ENCODE data around the gene NAA20.
"Not testable (repeated sequence)": the region's sequence is repeated elsewhere in the genome, so short reads cannot be mapped to it uniquely, and the experiment has no call there.

The NAA20 gene

DNA sequence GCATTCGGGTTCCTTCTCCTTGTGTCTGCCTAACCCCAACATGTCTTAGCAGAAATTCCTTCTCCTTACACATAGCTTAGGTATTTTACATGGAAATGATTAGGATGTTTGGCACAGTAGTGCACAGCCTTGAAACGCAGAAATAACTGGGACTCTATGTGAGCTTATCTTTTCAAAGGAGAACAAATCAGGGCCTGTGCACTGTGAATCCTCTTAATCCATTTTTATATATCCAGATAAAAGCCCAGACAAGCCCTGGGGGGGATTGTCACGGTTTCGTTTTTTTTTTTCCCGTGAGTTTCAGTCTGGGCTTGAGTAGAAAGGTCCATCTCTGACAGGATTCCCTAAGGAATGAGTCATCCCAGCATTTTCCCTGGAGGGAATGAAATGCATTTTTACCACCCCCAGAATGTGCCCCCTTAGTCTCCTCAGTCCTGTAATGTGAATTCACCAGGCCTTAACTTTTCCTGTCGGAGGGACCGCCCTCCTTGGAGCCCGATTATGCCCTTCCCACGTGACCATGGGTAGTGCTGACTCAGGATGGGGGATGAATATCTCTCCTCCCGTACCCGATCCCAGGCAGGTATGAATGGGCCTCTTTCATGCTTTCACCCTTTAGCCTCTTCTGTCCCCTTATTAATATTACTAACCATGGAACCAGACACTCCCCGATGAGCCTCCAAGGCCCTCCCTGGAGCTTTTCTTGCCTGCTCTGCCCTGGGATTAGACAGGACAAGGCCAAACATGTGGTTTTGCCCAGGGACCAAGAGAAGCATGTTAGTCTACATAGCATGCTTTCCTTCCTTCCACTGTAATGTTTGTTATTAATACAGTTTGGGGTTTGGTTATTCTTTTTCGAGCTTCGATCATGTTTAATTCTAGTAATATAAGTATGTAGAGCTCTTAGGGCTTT lies 23.9 kb upstream of the NAA20 start:
- no peak for DNase-seq

DNA sequence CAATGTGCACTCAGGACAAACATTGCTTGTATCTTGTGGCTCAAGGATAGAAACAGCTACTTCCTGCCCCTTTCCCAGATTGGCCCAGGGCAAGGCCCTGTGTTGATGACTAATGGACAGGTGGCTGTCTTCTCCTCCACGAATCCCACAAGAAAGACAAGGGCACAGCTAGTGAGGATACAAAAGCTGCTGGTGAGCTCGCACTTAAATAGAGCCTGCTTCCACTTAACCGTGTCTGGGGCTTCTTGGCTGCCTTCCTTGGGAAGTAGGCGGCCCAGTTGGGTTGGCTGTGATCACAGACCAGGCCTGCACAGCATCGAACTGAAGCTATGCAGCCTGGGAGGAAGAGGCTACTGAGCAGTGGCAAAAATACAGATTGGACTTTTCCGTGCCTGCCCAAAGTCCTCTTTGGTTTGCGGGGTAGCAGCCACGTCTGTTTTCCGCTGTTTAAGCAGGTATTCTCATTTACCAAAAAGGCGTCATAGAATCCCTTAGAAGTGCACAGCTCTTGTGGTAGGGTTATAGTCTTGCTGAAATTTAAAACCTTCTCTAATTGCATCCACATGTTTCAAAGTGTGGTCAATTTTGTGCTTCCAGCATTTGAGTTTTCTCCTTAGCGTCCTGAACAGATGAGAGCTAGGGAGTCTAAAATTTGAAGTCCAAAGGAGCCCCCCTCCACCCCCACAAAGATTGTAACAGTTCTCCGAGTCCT lies 23.0 kb upstream of the NAA20 start:
- DNase-seq = no peak

DNA sequence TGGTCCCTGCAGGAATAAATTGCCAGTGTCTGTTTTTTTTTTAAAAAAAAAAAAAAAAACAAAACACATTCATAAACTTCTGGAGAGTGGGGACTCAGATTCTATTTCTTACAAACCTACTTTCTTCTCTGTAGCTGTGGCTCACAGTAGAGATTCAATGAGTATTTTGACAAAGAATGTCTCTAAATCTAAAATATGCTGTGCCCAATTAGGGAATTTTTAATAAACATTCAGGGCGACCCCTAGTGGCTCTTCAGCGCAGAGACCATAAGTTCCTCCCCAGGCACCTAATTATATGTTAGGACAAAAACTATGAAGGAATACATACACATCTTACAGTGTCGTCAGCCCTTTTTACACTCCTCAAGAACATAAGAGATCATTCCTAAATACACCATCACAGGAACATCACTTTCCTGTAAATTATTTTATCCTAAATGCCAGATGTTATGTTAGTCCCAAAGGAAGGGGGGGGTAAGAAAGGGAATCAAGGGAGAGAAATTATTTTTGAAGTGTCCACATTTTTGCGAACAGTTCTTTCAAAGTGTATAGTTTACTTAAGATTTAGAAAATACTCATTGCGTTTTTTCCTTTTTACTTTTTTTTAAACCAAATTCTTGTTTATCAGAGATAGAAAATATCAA lies 21.8 kb upstream of the NAA20 start:
- no peak for DNase-seq

DNA sequence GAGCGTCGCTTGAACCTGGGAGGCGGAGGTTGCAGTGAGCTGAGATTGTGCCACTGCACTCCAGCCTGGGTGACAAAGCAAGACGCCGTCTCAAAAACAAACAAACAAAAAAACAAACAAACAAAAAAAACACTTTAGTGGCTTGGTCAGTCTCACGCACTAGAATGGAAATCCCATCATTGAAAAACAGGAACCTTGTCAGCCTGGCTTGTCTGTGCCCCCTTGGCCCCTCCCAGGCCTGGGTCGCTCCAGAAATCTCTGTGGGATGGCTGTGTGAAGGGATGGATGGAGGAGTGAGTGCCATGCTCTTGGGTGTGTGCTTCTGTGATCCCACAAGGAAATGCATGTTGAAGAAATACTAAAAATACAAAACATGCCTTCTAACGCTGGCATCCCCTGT lies 20.9 kb upstream of the NAA20 start:
- no peak for DNase-seq

DNA sequence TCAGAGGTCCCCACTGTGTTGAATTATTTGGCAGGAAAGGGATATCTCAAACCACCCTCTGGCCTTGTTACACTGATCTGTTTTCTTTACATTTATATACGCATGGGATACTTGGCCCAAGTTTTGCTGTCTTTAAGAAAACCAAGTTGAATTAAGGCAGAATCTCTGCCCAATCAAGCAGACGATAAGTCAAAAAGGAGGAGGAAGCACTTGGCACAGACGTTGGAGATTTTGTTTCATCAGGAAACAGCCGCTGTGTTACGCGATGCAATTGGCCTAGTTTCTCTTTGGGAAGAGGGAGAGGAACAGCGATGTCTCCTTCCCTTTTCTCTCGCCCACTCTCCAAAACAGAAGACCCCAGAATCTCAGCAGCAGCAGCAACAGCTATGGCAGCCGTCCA lies 20.2 kb upstream of the NAA20 start:
- DNase-seq = no peak

GRCh38 chr20:19998990-19999705 lies 18.0 kb upstream of the NAA20 start:
- DNase-seq = no peak

- DNase-seq = no peak
Observed at GRCh38 chr20:20000211-20000968, 16.8 kb upstream of the NAA20 start.

- DNase-seq = no peak
Observed at GRCh38 chr20:20002101-20002998, 14.8 kb upstream of the NAA20 start.

- DNase-seq = peak in 1 of 2 experiments; percentile 14
Observed at GRCh38 chr20:20003031-20003954, 13.9 kb upstream of the NAA20 start.

DNA sequence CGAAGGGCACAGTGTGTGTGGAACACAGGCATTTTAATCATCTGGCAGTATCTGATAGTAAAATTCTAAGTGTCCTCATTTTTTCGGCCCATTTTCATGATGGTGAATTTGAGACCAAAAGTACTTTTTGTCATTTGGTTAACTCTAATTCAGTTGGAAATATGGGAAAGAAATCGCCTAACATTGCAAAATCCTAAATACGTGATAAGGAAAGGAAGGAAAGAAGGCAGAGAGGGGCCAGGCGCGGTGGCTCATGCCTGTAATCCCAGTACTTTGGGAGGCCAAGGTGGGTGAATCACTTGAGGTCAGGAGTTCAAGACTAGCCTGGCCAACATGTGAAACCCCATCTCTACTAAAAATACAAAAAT lies 13.2 kb upstream of the NAA20 start:
- not testable (repeated sequence) for DNase-seq

DNA sequence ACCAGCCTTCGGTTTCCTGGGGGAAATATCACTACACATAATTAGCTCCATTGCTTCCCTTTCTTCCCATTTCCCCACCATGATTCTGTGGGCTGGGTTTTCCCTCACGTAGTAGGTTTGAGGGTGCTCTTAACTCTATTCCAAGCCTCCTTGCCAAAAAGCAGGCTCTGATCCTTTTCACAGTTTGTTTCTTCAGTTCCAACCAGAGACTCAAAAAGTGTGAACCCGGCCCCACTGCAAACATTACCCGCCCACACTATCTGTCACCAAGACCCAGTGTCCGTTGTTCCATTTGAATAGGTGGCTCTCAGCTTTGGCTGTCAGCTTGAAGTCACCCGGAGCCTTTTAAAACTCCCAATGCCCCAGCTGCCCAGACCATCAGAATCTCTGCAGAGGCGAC lies 11.8 kb upstream of the NAA20 start:
- DNase-seq = no peak

DNA sequence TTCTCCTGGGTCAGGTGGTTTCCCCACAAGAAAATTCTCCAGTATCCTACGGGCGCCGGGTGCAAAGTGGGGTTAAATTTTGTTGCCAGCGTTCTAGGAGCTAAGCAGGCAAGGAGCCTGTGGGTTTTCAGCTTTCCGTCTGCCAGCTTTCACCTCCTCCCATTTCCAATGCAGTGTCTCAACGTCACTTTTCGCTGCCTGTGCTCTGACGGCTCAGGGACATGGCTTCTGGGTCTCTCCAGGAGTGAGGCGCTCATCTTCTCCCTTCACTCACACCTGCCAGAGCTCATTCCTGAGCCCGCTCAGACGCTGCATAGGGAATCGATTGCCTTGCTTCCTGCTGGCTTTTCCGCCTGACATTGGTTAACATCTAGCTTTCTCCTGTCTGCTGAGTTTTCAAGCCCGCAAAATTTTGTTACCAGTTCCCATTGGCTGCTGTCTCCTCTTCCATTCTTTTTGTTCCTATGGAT lies 7.3 kb upstream of the NAA20 start:
- DNase-seq = no peak

DNA sequence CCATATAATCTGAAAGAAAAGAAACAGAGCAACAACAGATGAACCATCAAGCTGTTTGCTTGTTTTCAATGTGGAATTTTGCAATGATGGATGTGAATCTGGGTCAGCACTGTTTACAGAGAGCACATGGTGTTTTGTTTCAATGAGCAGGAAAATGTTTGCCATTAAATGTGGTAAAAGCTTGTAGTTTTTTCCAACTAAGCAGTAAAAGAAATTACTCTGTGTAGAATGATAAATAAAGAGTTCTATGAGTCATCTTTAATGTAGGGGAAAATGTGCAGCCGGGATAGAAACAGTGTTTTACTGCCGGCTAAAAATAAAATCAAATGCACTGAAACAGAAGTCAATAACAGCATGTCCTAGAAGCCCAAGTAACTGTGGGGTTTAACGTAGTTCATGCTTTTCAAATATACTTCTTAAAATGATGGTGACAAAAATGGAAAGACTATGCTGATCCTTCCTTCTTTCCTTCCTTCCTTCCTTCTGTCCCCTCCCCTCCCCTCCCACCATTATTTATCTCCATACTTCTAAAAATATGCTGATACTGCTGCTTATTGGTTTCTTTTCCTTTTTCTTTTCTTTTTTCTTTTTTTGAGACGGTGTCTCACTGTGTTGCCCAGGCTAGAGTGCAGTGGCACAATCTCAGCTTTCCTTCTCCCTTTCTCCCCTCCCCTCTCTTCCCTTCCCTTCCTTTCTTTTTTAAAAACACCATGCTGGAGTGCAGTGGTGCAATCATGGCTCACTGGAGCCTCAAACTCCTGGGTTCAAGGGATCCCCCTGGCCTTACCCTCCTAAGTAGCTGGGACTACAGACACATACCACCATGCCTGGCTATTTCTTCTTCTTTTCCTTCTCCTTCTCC lies 6.3 kb upstream of the NAA20 start:
- no peak for DNase-seq

- no peak for DNase-seq
Observed at GRCh38 chr20:20012541-20012940, 4.6 kb upstream of the NAA20 start.

GRCh38 chr20:20014659-20015058 lies 2.5 kb upstream of the NAA20 start:
- DNase-seq = no peak

- no peak for DNase-seq
Observed at GRCh38 chr20:20017844-20018185, 653 bp downstream of the NAA20 start.

- DNase-seq = no peak
Observed at GRCh38 chr20:20018366-20018765, 1.2 kb downstream of the NAA20 start.

DNA sequence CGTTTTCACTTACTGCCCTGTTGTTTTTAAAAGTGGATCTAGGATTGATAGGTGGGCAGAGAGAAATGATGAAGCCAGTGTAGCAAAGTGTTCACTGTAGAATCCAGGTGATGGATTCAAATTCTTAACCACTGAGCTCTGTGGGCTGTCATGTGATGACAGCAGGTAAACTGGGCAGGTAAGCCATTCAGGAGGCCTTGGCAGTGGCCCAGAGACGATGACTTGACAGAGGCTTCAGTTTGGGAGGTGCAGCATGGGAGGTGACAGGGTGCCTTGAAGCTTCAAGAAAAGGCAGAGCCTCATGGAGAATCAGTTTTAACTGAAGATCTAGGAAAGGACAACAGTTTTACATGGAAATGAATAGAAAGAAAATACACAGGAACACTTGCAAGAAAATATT lies 2.0 kb downstream of the NAA20 start:
- DNase-seq = no peak

DNA sequence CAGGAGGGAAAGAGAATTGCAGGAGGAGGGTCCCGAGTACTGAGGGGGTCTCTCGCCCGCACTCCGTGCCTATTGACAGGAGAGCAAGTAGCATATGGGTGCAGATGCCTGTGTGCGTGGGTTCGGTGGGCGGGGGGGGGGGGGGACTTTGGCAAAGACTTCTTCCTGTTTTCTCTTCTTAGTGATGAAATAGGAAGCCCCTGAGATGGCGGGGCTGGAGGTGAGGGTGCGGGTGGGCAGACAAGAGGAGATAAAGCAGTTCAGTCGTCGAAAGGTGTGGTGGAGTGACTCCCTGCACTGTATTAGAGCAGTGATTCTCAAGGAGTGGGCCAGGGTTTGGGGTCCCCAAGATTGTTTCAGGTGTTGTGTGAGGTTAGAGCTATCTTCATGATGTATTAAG lies 3.7 kb downstream of the NAA20 start:
- no peak for DNase-seq
